CD4-positive, alpha-beta T cell treated with Interleukin-2 at 100 ng/mL for 4 hours (primary cell): Measurements from ENCODE around the gene GPX4.
"Not testable (repeated sequence)": the region's sequence is repeated elsewhere in the genome, so short reads cannot be mapped to it uniquely, and the experiment has no call there.

Experiments used
- DNase-seq: peaks from one replicate; pipeline ENCODE4 v3.0.0-alpha.2; 2020; ENCODE audit warnings: low spot score

Gene GPX4

DNA sequence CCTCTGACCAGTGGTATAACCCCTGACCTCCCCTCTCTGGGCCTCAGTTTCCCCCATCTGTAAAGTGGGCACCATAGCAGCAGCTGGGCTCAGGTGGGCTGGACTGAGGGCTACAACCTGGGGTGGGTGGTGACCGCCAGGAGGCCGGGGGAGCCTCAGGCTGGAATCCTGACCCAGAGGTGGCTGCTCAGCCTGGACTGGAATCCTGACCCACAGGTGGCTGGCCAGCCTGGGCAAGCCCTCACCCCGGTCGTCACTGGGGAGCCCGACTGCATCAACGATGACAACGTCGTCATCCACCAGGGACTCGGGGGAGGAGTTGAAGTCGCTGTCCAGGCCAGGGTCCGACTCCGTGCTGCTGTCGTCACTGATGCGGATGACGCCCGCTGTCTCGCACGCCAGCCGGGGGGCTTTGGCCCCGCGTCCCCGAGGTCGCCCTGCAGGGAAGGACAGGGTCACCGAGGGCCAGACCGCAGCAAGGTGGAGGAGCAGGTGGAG lies 10.2 kb downstream of the GPX4 start:
- no peak for DNase-seq

GRCh38 chr19:1114728-1115127 lies 10.9 kb downstream of the GPX4 start:
- DNase-seq: not testable (repeated sequence)

DNA sequence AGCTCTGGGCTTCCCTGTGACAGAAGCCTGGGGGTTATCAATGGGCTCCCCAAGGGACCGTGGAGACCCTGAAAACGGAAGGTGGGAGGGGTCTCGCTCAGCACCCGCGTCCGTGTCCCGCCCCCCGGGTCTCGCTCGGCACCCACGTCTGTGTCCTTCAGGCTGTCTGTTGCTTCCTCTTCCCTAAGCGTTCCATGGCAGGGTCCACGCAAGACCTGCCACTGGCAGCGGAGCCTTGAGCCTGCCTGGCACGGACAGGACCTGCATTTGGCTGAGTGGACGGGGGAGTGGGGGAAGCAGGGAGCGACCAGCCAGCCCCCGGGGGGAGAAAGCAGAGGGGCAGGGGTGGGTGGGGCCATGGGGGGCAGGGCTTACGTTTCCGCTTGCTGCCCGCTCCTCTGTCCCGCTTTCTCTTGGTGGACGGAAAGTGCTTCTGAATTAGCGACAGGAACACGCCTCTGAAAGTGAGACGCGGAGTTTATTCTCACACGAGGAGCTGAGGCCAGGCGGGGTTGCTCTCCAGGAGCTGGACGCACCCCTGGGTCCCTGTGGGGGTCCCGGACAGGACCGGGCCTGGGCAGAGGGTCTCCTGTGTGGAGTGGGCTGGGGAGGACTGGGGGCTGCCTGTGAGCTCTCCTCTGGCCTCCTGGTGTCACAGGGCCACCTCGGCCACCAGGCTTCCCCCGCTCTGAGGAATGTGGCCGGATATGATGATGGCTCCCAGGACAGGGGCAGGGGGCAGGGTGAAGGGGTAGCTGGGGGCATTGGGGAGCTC lies 12.0 kb downstream of the GPX4 start:
- DNase-seq: no peak

GRCh38 chr19:1116726-1117581 lies 13.2 kb downstream of the GPX4 start:
- no peak for DNase-seq

- DNase-seq: no peak
Measured at GRCh38 chr19:1117654-1118053, 13.9 kb downstream of the GPX4 start.

GRCh38 chr19:1118999-1119398 lies 15.2 kb downstream of the GPX4 start:
- DNase-seq: no peak

DNA sequence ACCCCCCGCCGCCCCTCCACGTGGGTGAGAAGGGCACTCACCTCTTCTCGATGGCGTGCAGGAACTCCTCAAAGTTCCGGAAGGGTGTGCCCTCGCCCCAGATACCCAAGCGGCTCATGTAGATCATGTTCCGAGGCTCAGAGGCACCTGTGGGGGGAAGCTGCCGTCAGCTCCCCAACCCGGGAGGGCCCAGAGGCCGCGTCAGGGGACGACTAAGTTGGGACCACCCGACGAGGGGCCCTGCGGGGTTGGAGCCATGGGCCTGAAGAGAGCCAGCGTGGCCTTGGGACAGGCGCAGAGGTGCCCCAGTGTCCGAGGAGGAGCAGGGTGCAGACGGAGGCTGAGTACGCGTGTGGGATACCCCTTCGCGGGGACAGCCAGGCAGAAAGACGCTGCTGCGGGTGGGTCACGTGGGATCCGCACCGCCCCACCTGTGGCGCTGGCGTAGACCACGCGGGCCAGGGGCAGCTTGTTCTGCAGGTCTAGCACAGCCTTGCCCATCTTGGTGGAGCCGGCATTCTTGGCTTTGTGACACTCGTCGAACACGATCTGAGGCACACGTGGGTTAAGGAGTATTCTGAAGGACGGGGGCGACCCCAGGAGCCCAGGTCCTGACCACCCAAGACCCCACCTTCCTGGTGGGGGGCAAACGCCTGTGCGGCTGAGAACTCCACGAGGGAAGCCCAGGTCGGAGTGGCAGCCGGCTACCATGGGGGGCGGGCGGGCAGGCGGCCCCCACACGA lies 15.9 kb downstream of the GPX4 start:
- DNase-seq: no peak

- DNase-seq: no peak
Measured at GRCh38 chr19:1121395-1121794, 17.6 kb downstream of the GPX4 start.

- DNase-seq: no peak
Measured at GRCh38 chr19:1122021-1122971, 18.5 kb downstream of the GPX4 start.

DNA sequence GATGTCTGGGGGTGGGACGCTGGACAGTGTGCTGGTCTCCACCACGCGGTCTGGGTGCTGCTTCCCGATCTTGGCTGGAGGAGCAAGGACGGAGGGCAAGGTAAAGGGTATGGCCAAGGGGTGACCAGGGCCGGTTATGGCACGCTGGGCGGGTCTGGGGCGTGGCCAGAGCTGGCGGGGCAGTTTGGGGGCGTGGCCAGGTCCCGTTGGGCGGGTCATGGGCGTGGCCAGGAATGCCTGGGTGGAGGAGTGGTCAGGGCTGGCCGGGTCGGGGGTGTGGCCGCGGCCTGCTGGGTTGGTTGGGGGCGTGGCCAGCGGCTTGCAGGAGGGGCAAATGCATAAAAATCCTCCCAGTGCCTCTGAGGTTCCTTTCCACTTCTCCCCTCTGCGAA lies 19.2 kb downstream of the GPX4 start:
- DNase-seq: no peak

- no peak for DNase-seq
Measured at GRCh38 chr19:1123381-1123780, 19.6 kb downstream of the GPX4 start.

DNA sequence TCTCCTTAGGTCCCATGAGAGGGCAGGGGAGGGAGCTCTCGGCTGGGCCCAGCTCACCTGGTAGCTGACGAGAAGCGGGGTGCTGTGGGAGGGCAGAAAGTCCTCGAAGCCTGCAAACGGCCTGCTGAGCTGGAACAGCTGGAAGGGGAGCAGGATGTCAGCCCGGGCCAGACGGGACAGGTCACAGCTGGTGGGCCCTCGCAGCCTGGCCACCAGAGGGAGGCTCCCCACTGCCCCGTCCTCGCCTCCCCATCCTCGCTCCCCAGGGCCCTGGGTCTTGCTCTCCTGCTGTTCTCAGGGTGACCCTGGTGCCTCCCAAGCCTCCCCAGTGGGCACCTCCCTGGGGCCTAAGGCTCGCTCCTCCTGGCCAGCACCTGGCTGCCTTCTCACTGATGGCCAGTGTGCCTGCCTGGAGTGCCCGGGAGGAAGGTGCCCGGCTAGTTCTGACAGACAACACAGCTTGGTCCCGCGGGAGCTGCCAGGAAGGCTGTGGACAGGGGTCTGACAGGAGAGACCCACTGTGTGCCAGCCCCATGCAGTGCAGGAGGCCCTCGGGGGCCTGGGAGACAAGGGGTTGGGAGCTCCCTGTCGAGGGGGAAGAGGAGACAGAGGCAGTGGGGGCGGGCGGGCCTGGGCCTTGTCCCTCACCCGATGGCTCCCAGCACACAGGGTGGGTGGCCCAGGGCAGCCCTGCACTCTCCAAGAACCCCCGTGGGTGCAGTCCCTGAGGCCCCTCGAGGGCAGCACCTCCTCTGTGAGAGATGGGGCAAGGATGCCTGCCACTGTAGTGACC lies 20.3 kb downstream of the GPX4 start:
- no peak for DNase-seq

DNA sequence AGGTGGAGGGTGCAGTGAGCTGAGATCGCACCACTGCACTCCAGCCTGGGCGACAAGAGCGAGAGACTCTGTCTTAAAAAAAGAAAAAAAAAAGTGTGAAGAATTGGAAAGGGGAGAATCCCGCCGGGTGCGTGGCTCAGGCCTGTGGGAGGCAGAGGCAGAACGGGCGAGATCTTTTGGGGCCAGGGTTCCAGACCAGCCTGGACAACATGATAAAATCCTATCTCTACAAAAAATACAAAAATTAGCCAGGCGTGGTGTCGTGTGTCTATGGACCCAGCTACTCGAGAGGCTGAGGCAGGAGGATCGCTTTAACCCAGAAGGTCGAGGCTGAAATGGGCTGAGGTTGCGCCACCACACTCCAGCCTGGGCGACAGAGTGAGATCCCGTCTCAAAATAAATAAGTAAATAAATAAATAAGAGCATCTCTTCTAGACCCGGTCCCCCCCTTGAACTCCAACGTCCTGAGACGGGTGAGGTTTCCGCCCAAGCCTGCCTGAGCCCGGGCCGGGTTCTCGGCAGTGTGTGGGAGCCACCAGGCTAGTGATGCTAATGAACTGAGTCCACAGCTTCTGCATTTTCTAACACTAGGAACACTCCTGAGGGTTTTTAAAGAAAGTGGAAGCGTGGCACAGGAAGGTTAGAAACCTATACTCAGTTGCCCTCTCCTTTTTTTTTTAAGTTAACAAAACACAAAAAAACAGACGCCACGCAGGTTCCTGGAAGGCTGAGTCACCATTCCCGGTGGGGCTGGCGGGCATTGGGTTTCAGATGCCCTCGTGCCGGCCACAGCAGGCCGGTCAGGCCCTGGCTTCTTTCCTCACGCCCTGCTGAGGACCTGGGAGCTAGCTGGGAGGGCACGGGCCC lies 22.0 kb downstream of the GPX4 start:
- no peak for DNase-seq

GRCh38 chr19:1126984-1127760 lies 23.4 kb downstream of the GPX4 start:
- DNase-seq: no peak

GRCh38 chr19:1128106-1128505 lies 24.3 kb downstream of the GPX4 start:
- no peak for DNase-seq

DNA sequence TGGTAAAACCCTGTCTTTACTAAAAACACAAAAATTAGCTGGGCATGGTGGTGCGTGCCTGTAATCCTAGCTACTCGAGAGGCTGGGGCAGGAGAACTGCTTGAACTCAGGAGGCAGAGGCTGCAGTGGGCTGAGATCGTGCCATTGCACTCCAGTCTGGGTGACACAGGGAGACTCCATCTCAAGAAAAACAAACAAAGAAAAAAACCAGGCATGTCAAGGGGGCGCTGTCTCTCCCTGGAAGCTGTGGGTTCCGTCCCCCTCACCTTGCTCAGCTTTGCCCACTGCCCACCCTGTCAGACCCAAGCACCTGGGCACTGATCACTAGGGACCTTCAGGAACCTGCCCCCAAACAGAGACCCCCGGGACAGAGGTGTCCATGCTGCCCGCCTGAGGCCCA lies 25.3 kb downstream of the GPX4 start:
- not testable (repeated sequence) for DNase-seq

DNA sequence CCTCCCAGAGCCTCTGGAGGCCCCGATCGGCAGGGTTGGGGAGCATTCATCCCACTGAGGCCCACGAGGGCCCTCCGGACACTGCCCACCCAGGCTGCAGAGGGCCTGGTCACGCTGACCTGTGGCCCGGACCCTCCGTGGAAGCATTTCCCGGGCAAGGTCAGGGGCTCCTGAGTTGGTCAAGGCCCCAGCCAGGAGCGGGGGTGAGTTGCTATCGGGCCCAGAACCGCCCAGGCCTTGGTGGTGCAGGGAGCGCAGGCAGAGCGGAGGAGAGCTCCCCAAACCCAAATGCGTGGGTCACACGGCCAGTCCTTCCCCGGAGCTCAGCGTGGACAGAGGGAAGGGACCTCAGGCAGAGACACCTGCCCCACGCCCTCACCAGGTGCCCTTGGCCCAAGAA lies 25.7 kb downstream of the GPX4 start:
- no peak for DNase-seq
